Transverse colon (tissue), 4 donors: ENCODE measurements around the gene MTR. TPM values are rescaled to one million over a fixed set of nuclear protein-coding genes. Genes with fewer than 3 reads are reported as not detected.

Experiments
- DNase-seq: peaks from one replicate; pipeline ENCODE4 v3.0.0-alpha.2; 2019
- H3K27ac ChIP-seq, 4 donors: fragments of 200-600 bp; sonication (generic); 2 replicates each; pipeline ENCODE4 v1.5.1; 2016 to 2018; ENCODE audit warnings: inconsistent platforms in 4 of 4
- H3K27me3 ChIP-seq: fragments of 200-600 bp; sonication (generic); 2 replicates; pipeline ENCODE4 v1.5.1; 2017; ENCODE audit warnings: inconsistent platforms
- H3K36me3 ChIP-seq, 4 donors: fragments of 200-600 bp; sonication (generic); 2 replicates each; pipeline ENCODE4 v1.5.1; 2017 to 2019; ENCODE audit warnings: inconsistent platforms in 4 of 4
- H3K4me1 ChIP-seq, 4 donors: fragments of 200-600 bp; sonication (generic); 2 replicates each; pipeline ENCODE4 v1.5.1; 2017 to 2020; ENCODE audit warnings: inconsistent platforms in 4 of 4
- H3K4me3 ChIP-seq, 4 donors: fragments of 200-600 bp; sonication (generic); 1 replicate in 1 of 4; 2 replicates in 3 of 4; pipeline versions ENCODE4 v1.5.1 to v1.6.1; 2017 to 2019; ENCODE audit warnings: inconsistent platforms in 4 of 4
- H3K9me3 ChIP-seq, 2 donors: fragments of 200-600 bp; sonication (generic); 2 replicates each; pipeline ENCODE4 v1.5.1; 2017 to 2019; ENCODE audit warnings: inconsistent platforms in 2 of 2
- EP300 ChIP-seq: sonication (generic); formaldehyde crosslinking; IDR thresholded peaks from one replicate; pipeline ENCODE4 v1.6.1; 2017; ENCODE audit warnings: antibody characterized with exemption, low read depth
- POLR2A ChIP-seq: fragments of 450-650 bp; IDR thresholded peaks from one replicate; pipeline ENCODE4 v1.6.1; 2016; ENCODE audit warnings: antibody characterized with exemption, mild to moderate bottlenecking, moderate library complexity
- POLR2AphosphoS5 ChIP-seq, 3 donors: sonication (generic); formaldehyde crosslinking; IDR thresholded peaks; one replicate each; pipeline ENCODE4 v1.6.1; 2016; ENCODE audit warnings: antibody characterized with exemption in 3 of 3
- WGBS, 2 donors: methylation state at CpG; one replicate each; pipeline ENCODE4 v1.1.5; 2018; ENCODE audit warnings: low coverage in 1 of 2; 5-methylcytosine and 5-hydroxymethylcytosine counted together
- in situ Hi-C, 4 donors: fragments of 200-750 bp; cut with MboI; loops; one replicate each; pipeline versions ENCODE4 v1.15.0 to v1.15.1; 2017; ENCODE audit warnings: low sequenced_read_pairs in 3 of 4, low pct_ligation_motif_present in 1 of 4, low pct_unique_long_range_greater_than_20kb in 1 of 4
- intact Hi-C: fragments of 100-400 bp; cut with DNase I; formaldehyde crosslinking; loops from one replicate; pipeline ENCODE4 v1.15.1; 2023; ENCODE audit warnings: low total_unique reads
- total RNA-seq, 4 donors: library from RNA; depleted of rRNA; stranded (reverse); fragments of >200 nt; gene quantifications; one replicate each; pipeline ENCODE4 v1.1.0, GENCODE V29; 2016
- TF ChIP-seq, protein P1 (sequence below), 5 experiments: fragments of 200-600 bp in 3 of 5; fragments of 450-650 bp in 2 of 5; sonication (generic) in 3 of 5; IDR thresholded peaks; 1 replicate in 2 of 5; 2 replicates in 3 of 5; pipeline ENCODE4 v1.5.1; 2016 to 2017; ENCODE audit warnings: antibody characterized with exemption in 5 of 5, inconsistent platforms in 3 of 5, mild to moderate bottlenecking in 2 of 5, moderate library complexity in 1 of 5

The MTR gene
- total RNA-seq, 4 donors from 2014 or later = 10.1 to 18.4 (median 12.6) TPM

- intact Hi-C loops (no loop called here), in situ Hi-C loops (loop anchor here in 1 of 4 donors (10.0 kb wide), 1 partner anchor 190 kb away; the partner anchor contains the start of gene HEATR1)
- Histone ChIP-seq H3K27ac (peak overlapping the region; percentile 85 to 94 (median 90)), H3K36me3 (no peaks in the 10 kb centered on the region), H3K4me3 (peak overlapping the region; percentile 1 to 86 (median 64)), H3K27me3 (no peaks in the 10 kb centered on the region), H3K9me3 (no peaks in the 10 kb centered on the region), H3K4me1 (peaks cover 6 to 24% (median 22%) of the 10 kb centered on the region in 4 donors)
- DNase-seq = no peak
- TF ChIP-seq POLR2AphosphoS5 (IDR thresholded peaks at IDR 0.05) (no peak), EP300 (no peak), POLR2A (no peak)
- TF ChIP-seq, protein P1, sequence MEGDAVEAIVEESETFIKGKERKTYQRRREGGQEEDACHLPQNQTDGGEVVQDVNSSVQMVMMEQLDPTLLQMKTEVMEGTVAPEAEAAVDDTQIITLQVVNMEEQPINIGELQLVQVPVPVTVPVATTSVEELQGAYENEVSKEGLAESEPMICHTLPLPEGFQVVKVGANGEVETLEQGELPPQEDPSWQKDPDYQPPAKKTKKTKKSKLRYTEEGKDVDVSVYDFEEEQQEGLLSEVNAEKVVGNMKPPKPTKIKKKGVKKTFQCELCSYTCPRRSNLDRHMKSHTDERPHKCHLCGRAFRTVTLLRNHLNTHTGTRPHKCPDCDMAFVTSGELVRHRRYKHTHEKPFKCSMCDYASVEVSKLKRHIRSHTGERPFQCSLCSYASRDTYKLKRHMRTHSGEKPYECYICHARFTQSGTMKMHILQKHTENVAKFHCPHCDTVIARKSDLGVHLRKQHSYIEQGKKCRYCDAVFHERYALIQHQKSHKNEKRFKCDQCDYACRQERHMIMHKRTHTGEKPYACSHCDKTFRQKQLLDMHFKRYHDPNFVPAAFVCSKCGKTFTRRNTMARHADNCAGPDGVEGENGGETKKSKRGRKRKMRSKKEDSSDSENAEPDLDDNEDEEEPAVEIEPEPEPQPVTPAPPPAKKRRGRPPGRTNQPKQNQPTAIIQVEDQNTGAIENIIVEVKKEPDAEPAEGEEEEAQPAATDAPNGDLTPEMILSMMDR (IDR thresholded peaks at IDR 0.05) = no peak
- WGBS, 2 donors = 9 to 27% methylated on average over 3 to 11 of the region's 11 CpGs
These were observed 482 bp upstream of the MTR start for GRCh38 chr1:236794585-236795034.

- peak overlapping the region; percentile 85 to 94 (median 90) for H3K27ac ChIP-seq
- in situ Hi-C loops (loop anchor here in 1 of 4 donors (10.0 kb wide), 1 partner anchor 191 kb away; the partner anchor contains the start of gene HEATR1), intact Hi-C loops (no loop called here)
- DNase-seq = no peak
- H3K36me3 ChIP-seq = no peaks in the 10 kb centered on the region
- H3K9me3 ChIP-seq = no peaks in the 10 kb centered on the region
- no peaks in the 10 kb centered on the region for H3K27me3 ChIP-seq
- H3K4me3 ChIP-seq = peak overlapping the region; percentile 60 to 86 (median 66)
- H3K4me1 ChIP-seq = peaks cover 6 to 28% (median 22%) of the 10 kb centered on the region in 4 donors
- TF ChIP-seq EP300 (no peak), POLR2AphosphoS5 (IDR thresholded peaks at IDR 0.05) (no peak), POLR2A (no peak)
- TF ChIP-seq, protein P1 (IDR thresholded peaks at IDR 0.05) = no peak
- WGBS, 2 donors = 1 to 2% methylated on average over 9 to 41 of the region's 41 CpGs
These were observed 920 bp downstream of the MTR start for GRCh38 chr1:236795757-236796667.

- no peaks in the 10 kb centered on the region for H3K9me3 ChIP-seq
- DNase-seq = no peak
- in situ Hi-C loops = loop anchor here in 1 of 4 donors (10.0 kb wide), 1 partner anchor 194 kb away; the partner anchor contains the start of gene HEATR1
- 98 to 99% methylated on average over 5 of the region's 5 CpGs for WGBS, 2 donors
- no peak overlapping the region for H3K4me3 ChIP-seq
- intact Hi-C loops = no loop called here
- H3K27ac ChIP-seq = no peak overlapping the region
- H3K27me3 ChIP-seq = no peaks in the 10 kb centered on the region
- no peak for TF ChIP-seq EP300
- no peak for TF ChIP-seq POLR2AphosphoS5 (IDR thresholded peaks at IDR 0.05)
- TF ChIP-seq POLR2A = no peak
- TF ChIP-seq, protein P1 (IDR thresholded peaks at IDR 0.05) = no peak
- no peaks in the 10 kb centered on the region for H3K36me3 ChIP-seq
- peaks cover 6 to 31% (median 22%) of the 10 kb centered on the region in 4 donors for H3K4me1 ChIP-seq
These were observed 3.9 kb downstream of the MTR start for GRCh38 chr1:236799001-236799400.

DNA sequence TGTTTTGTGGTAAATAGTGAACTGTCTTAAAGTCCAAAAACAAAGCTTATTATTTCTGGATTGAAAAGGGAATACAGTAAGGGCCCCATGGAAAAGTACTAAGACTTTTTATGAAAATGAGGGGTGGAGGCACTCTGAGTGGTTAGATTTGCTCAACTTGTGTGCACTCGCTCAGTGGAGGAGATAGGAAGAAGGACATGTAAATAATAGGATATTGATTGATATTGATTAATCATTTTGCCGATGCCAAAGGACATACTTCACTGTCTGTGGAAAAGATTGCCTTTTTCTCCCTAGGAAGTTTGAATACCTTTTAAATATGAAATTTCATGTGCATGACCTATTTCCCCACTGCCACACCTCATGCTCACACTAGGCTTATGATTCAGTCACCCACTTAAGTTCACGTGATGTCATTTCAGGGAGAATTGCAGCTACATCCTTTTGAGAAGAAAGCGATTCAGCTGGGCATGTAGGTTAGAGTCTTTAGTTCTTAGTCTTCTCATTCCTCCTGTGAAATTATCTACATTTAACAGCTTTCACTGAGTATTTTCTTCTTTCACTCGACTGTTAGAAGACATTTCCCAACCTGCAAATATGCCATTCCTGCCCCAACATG lies 5.0 kb downstream of the MTR start:
- in situ Hi-C loops (no loop called here), intact Hi-C loops (no loop called here)
- Histone ChIP-seq H3K27me3 (no peaks in the 10 kb centered on the region), H3K9me3 (no peaks in the 10 kb centered on the region), H3K4me1 (peaks cover 6 to 25% (median 16%) of the 10 kb centered on the region in 4 donors), H3K27ac (no peak overlapping the region), H3K4me3 (no peak overlapping the region), H3K36me3 (no peaks in the 10 kb centered on the region)
- WGBS, 2 donors = 73 to 88% methylated on average over 4 to 5 of the region's 5 CpGs
- DNase-seq = no peak
- TF ChIP-seq EP300 (no peak), POLR2A (no peak), POLR2AphosphoS5 (IDR thresholded peaks at IDR 0.05) (no peak)
- TF ChIP-seq, protein P1 (IDR thresholded peaks at IDR 0.05) = no peak
